HG03039 (cell line): Measurements from ENCODE around the gene SYTL1.

ENCODE experiments used
- ATAC-seq: cut with Tn5 transposase; IDR thresholded peaks from one replicate; pipeline ENCODE4 v1.9.1; 2021; ENCODE audit warnings: mild to moderate bottlenecking, moderate library complexity; ENCODE audit not compliant: unreplicated experiment

The SYTL1 gene, protein sequence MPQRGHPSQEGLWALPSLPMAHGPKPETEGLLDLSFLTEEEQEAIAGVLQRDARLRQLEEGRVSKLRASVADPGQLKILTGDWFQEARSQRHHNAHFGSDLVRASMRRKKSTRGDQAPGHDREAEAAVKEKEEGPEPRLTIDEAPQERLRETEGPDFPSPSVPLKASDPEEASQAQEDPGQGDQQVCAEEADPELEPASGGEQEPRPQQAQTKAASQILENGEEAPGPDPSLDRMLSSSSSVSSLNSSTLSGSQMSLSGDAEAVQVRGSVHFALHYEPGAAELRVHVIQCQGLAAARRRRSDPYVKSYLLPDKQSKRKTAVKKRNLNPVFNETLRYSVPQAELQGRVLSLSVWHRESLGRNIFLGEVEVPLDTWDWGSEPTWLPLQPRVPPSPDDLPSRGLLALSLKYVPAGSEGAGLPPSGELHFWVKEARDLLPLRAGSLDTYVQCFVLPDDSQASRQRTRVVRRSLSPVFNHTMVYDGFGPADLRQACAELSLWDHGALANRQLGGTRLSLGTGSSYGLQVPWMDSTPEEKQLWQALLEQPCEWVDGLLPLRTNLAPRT

GRCh38 chr1:27341525-27342252 lies at the start of gene SYTL1:
SYTL1 (plus strand) TSS chr1:27342022; CDS start chr1:27345335, 3,313 bp downstream.
- no peak for ATAC-seq

DNA sequence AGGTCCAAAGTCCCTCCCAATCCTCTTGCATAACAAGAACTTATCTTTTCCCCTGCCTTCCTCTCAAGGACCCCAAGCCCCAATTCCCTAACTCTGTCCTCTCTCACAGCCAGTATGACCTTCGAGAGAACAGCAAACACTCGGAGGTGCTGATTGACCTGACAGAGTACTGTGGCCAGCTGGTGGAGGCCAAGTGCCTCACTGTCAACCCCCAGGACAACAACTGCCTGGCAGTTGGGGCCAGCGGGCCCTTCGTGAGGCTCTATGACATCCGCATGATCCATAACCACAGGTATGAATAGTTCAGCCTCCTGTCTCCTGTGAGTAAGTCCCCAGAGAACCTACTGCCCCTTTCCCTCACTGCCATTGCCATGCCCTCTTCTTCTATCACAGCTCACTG lies 49.7 kb upstream of the SYTL1 start:
- ATAC-seq: no peak

DNA sequence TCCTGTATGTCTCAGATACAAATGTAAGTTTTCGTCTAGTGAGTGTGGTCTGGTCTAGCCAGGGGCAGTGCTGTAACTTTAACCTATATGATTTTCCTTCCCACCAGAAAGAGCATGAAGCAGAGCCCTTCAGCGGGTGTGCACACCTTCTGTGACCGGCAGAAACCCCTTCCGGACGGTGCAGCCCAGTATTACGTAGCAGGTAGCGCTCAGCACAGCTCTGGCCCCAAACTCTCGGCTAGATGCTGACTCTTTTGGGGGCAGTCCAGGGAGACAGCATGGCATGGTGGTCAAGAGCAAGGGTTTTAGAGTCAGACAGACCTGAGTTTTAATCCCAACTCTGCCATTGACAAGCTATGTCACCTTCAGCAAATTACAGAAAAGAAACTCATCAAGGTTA lies 47.9 kb upstream of the SYTL1 start:
- ATAC-seq: no peak

DNA sequence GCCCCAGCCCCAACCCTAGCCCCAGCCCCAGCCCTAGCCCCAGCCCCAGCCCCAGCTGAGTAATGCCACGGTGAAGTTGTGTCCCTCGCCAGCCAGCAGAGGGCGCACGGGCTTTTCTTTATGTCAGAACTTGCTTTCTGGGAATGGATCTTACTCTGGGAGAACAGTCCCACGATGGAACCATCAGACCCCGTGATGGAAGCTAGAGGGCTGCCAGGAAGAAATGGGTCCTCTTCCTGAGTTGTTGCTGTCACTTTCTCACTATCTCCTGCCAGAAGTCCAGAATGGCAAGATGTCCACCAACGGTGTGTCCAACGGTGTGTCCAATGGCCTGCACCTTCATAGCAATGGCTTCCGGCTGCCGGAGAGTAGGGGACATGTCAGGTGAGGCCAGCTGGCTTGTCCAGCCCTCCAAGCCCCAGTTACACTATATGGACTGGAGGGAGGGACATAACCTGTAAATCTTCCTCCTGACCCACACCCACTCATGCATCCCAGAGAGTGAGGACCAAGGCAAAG lies 45.0 kb upstream of the SYTL1 start:
- ATAC-seq: no peak

DNA sequence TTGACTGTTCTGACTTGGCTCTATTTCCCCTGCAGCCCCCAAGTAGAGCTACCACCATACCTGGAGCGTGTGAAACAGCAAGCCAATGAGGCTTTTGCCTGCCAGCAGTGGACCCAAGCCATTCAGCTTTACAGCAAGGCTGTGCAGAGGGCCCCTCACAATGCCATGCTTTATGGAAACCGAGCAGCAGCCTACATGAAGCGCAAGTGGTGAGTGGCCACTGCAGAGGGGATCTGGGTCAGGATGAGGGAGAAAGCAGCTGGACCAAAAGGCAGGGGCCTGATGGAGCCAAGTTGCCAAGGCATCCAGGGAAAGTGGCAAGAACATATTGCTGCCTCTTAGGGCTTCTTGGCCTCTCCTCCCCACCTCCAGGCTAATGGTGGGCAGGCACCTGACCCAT lies 43.9 kb upstream of the SYTL1 start:
- no peak for ATAC-seq

DNA sequence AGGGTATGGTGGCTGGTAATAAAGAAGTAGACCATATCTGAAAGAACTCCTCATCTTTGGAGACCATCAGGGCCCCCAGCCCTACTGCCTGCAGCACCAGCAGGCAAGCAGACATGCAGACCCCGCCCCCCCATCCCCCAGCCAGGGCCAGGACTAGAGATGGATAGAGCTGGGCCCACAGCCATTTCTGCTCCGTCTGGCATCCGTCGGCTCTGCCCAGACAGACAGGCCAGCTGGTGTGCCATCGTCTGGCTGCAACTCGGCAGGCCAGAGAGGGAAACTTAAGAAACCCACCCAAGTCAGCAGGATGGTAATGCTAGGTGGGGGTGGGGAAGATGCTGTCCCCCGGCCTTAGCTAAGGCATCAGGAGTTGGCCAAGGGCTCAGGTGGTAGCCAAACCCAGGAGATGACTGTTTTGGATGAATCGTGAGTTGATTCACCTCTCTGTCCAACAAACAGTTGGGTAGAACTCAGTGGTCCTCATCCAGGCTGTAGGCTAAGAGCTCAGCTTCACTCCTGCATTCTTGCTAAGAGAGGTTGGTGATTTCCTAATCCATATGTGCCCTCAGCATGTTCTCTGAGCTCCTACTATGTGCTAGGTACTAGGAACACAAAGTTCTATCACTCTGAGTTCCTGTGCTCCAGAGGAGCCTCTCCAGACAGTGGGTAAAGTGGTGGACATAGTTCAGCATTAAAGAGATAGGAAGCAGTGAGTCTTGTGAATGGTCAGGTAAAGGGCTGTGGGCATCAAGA lies 43.0 kb upstream of the SYTL1 start:
- ATAC-seq: no peak

DNA sequence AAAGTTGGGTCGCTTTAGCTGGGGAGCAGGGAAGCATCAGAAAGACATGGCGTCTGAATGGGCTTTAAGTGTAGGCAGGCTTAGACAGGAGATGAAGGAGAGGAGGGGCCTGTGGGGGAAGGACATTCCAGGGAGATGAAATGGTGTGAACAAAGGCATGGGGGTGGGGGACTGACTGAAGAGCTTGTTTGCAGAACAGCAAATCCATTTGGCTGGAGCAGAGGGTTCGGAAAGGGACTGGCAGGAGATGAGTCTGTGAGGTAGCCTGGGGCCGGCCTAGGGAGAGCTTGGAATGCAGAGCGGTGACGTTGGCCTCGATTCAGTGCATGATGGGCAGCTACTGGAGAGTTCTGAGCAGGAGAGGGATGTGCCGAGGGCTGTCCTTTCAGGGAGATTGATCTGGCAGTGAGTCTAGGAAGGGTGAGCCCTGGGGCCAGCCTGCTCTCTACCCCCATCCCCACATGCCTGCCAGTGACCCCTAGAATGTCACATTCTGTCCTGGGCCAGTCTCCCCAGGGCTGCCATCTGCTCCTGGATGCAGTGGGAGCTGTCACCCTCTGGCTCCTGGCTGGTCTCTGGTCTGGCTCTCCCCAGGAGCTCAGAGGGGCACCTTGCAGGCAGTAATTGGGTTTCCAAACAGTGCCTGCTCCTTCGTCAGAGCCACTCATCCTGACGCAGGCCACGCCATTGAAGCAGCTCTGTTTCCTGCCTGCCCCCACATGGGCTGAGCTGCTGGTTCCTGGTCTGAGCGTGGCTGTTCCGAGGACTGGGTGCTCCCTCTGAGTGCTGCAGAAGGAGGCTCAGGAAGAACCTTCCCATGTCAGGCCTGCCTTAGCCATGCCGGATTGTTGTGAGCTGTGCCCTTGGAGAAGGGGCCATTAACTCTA lies 42.2 kb upstream of the SYTL1 start:
- ATAC-seq: no peak

DNA sequence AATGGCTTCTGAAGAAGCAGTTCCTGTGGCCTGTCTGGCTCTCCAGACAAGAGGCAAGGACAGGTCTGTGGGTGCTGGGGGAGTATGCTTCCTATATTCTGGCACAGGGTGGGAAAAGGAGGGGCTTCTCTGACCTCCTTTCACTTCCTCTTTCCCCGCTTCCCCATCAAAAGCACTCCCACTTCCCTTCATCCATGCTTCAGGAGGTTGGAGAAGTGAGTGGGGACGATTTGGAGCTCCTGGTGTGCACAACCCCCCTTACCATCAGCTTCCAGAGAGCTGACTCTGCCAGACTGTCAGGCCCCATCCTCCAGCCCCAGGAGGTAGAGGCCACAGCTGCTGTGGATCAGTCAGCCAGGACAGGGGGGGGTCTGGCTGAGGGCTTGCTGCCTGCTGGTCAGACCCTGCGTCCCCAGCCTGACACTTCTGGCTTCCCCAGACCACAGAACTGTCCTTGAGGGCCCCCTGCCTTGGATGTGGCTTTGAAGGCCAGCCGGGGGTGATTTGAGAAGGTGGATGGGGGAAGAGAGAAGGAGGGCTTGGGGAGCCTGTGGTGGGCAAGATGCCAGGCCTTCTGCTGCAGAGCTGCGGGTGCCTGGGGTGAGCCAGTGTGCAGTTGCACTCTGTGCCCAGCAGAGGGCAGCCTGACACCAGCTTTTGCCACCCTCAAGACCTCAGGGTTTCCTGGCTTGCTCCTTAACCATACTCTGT lies 41.3 kb upstream of the SYTL1 start:
- ATAC-seq: no peak

DNA sequence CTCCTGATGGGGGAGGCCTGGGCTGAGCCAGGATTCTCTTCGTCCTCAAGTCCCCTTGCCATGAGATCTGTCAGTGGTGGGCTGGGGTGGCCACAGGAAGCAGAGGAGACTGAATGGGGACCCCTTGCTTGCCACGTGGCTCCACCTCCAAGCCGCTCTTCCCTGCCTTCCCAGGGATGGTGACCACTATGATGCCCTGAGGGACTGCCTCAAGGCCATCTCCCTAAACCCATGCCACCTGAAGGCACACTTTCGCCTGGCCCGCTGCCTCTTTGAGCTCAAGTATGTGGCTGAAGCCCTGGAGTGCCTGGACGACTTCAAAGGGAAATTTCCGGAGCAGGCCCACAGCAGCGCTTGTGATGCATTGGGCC lies 40.8 kb upstream of the SYTL1 start:
- ATAC-seq: no peak

GRCh38 chr1:27301582-27302199 lies 40.1 kb upstream of the SYTL1 start:
- ATAC-seq: no peak

DNA sequence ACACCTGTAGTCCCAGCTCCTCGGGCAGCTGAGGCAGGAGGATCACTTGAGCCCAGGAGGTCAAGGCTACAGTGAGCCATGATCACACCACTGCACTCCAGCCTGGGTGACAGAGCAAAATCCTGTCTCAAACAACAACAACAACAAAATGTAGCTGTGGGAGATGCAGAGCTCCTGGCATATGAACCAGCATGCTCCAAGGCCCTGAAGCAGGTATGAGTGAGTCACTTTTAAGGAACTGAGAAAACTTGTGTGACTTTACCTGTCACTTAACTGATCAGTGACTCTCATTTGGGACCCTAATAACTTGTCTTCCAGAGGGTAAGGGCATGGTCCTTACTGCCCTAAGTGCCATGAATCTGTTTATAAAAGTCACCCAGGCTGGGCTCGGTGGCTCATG lies 39.2 kb upstream of the SYTL1 start:
- no peak for ATAC-seq

DNA sequence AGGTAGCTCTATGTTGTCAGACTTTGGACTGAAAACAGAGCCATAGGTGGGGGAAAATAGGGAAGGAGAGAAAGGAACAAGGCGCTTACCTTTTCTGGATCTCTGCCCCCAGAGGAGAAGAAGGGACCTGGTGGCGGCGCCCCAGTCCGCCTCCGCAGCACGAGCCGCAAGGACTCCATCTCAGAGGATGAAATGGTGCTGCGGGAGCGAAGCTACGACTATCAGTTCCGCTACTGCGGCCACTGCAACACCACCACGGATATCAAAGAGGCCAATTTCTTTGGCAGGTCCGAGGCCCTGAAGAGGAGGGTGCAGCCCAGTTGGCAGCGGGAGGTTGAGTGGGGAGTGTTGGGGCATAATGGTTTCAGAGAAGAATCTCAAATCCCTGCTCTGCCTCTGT lies 38.3 kb upstream of the SYTL1 start:
- ATAC-seq: no peak

DNA sequence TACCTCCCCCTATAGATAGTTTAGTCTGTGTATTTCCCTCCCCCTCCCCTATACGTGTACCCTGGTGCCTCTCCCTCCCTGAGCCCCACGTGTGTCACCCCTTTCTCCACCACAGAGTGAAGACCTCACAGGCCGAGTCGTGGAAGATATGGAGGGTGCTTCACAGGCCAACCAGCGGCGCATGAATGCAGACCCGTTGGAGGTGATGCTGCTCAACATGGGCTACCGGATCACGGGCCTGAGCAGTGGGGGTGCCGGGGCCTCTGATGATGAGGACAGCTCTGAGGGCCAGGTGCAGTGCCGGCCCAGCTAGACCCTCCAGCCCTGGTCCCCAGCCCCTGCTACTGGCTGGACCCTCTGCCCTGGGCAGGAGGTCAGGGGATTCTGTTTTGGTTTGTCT lies 35.8 kb upstream of the SYTL1 start:
- no peak for ATAC-seq

DNA sequence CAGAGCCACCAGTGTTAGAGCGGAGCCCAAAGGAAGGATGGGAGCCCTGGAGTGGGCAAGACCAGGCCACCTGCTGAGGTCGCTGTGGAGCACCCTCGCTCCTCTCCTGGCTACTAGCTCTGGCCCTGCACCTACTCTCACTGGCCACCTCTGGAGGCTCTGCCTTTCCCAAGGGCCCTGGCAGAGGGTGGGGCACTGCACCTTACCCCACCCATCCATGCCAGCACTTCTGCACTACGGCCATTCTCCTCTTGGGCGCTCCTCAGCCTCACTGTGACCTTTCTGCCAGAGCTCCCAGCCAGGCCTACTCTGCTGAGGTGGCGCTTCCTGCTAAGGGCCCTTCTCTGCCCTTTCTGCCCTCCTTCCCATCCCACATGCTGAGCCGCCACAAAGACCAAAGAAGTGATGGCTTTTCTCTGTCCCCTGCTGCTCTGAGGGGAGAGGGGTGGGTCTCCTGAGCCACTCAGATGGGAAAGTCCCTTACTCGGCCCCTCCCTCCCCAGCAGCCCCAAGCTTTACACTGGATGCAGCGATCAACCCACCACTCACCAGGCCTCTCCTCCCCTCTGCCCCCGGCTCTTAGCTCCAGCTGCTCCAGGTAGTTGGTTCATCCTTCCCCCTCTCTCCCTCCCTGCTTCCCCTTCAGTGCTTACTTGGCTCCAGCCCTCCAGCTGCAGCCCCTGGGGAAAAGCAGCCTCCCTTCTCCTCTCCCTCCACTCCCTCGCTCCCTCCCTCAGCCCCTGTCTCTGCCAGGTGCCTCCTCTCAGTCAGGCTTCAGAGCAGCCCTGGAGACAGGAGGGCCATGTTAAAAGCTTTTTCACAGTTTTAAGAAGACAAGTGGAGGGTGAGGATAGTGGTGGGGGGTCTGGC lies 34.7 kb upstream of the SYTL1 start:
- no peak for ATAC-seq

DNA sequence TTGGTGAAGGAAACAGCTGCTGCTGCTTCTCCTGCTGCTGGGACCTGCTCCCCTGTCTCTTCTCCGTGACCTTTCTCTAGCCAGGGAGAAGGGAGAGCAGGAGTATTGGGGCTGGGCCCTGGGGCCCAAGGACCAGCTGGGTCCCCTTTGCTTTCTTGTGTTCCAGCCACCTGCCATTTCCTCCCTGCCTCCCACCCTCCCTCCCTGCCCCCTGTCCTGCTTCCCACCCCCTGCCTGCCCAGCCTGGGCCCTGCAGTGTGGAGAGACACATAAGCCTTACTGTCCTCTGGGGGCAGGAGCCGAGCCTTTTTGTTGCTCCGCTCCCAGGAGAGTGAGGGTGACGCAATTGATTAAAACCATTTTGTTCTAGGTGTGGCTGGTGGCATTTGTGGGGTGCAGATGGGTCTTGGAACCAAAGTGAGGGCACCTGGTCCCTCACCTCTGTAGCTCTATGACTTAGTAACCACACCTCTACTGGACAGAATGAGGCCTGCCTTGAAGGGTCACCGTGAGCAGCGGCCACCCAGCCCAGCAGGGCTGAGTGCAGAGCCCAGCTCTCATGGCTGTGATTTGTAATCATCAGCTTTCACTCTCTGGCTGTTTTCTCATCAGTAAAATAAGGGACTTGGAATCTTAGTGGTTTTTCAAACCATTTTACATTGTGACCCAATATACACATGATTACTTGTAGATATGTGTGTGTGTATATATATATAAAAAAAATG lies 33.8 kb upstream of the SYTL1 start:
- no peak for ATAC-seq

- ATAC-seq: no peak
Observed at GRCh38 chr1:27314169-27314568, 27.7 kb upstream of the SYTL1 start.

- no peak for ATAC-seq
Observed at GRCh38 chr1:27314737-27315136, 27.1 kb upstream of the SYTL1 start.

DNA sequence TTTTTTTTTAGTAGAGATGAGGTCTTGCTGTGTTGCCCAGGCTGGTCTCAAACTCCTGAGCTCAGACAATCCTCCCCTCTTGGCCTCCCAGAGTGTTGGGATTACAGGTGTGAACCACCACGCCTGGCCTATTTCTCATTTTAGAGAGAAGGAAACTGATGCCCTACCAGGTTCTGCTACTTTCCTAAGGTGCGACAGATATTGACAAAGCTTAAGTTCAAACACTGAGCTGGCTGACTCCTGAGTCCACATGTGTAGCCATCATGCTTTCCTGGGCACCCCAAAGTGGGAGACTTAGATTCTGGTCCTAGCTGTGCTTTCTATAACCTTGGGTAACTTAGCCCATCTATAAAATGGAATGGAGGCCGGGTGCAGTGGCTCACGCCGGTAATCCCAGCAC lies 25.0 kb upstream of the SYTL1 start:
- ATAC-seq: no peak
